Nephron progenitor cell (in vitro differentiated cells): Measurements from ENCODE around the gene PROKR2.

Source experiments
- DNase-seq: peaks from one replicate; pipeline ENCODE4 v3.0.0; 2021
- H3K27ac Mint-ChIP-seq: 2 replicates; pipeline ENCODE4 v1.8.0; 2021; ENCODE audit warnings: mild to moderate bottlenecking, moderate library complexity, mixed read lengths
- H3K27me3 Mint-ChIP-seq: 2 replicates; pipeline ENCODE4 v1.8.0; 2021; ENCODE audit warnings: mild to moderate bottlenecking, low read depth, mixed read lengths; ENCODE audit not compliant: poor library complexity
- H3K36me3 Mint-ChIP-seq: 2 replicates; pipeline ENCODE4 v1.8.0; 2021; ENCODE audit warnings: low read depth, mixed read lengths
- H3K4me1 Mint-ChIP-seq: 2 replicates; pipeline ENCODE4 v1.8.0; 2021; ENCODE audit warnings: mixed read lengths
- H3K4me3 Mint-ChIP-seq: 2 replicates; pipeline ENCODE4 v1.8.0; 2021; ENCODE audit warnings: mild to moderate bottlenecking, moderate library complexity, mixed read lengths
- H3K9me3 Mint-ChIP-seq: 2 replicates; pipeline ENCODE4 v1.8.0; 2021; ENCODE audit warnings: mild to moderate bottlenecking, moderate library complexity, mixed read lengths
- TF ChIP-seq, protein P1 (sequence below): fragments of 200-600 bp; sonication (generic); IDR thresholded peaks from 2 replicates; pipeline ENCODE4 v1.5.0; 2021; ENCODE audit warnings: antibody characterized with exemption

The PROKR2 gene

DNA sequence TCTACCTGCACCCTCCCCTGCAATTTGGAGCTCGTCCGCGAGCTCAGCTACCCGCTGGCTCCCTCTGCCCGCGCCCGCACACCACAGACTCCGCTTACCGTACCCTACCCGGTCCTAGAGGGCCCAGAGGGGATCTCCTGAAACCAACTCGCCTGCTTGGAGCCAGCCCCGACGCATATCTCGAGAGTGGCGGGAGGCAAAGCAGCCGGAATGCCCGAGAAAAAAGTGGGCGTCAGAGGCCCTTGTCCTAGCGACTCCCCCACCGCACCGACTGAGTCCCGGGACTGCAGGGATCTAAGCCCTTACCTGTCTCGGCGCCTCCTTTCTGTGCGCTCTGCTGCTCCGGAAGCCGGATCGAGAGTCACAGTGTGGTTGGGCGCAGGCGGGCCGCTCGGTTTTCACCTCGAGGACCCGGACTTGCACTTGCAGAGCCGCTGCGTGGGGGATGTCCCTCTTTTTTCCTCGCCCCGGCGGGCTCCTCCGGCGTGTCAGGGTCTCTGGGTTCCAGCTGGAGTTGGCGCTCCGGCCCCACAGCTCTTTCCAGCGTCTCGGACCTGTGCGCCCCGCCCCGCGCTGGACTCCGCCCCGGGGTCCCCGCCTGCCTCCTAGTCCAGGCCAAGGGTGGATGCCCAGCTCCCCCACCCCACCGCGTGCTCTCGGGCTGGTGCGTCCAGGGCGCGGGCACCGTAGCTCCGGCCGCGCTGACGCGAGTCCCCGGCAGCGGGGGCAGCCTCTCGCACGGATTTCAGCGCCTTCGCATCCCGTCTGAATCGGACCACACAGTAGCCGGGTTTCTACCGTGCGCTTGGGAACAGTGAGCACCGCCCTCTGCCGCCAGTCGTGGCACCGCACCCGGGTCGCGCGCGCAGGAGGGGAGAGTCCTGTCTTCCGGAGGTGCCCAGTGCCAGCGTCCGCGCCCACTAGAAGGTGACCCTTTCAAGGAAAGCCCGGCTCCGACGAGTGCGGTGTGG is at the start of gene PROKR2:
Gene PROKR2 (minus strand): TSS at position 767 of the 971 bp plus-strand sequence. CDS start 2,585 bp downstream, outside the sequence.
- peaks cover 4% of the 10 kb centered on the region for H3K4me1 Mint-ChIP-seq
- no peak within 1 kb of the TSS for H3K27ac Mint-ChIP-seq
- TF ChIP-seq, protein P1, sequence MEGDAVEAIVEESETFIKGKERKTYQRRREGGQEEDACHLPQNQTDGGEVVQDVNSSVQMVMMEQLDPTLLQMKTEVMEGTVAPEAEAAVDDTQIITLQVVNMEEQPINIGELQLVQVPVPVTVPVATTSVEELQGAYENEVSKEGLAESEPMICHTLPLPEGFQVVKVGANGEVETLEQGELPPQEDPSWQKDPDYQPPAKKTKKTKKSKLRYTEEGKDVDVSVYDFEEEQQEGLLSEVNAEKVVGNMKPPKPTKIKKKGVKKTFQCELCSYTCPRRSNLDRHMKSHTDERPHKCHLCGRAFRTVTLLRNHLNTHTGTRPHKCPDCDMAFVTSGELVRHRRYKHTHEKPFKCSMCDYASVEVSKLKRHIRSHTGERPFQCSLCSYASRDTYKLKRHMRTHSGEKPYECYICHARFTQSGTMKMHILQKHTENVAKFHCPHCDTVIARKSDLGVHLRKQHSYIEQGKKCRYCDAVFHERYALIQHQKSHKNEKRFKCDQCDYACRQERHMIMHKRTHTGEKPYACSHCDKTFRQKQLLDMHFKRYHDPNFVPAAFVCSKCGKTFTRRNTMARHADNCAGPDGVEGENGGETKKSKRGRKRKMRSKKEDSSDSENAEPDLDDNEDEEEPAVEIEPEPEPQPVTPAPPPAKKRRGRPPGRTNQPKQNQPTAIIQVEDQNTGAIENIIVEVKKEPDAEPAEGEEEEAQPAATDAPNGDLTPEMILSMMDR, result no peak
- no peaks in the 10 kb centered on the region for H3K36me3 Mint-ChIP-seq
- peaks cover 13% of the 10 kb centered on the region for H3K9me3 Mint-ChIP-seq
- H3K4me3 Mint-ChIP-seq, result peak within 1 kb of the TSS; percentile 70
- peak; percentile 71 for DNase-seq
- peaks cover 87% of the 10 kb centered on the region for H3K27me3 Mint-ChIP-seq

DNA sequence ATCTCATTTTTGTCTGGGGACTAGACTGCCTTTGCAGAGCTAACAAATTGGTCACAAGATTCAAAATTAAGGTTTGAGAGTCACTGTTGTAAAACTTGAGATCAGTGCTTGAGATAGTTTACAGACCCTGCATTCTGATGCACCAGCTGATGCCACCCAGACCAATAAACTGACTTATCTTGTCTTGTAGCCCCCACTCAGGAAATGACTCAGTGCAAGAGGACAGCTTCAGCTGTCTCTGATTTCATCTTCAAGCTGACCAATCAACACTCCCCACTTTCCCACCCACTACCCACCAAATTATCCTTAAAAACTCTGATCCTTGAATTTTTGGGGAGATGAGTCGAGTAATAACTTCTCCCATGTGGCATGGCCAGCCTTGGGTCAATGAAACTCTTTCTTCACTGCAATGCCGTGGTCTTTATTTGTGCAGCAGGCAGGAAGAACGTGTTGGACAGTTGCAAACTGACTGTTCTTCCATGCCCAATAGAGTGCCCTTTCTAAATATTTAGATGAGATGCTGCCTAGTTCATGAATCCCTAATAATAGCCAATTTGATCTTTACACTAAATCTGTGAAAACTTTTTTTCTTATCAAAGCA is 48.3 kb upstream of the PROKR2 start:
- TF ChIP-seq, protein P1, result no peak
- no peak for DNase-seq
- no peak overlapping the region for H3K27ac Mint-ChIP-seq
- H3K4me1 Mint-ChIP-seq, result no peaks in the 10 kb centered on the region
- no peaks in the 10 kb centered on the region for H3K36me3 Mint-ChIP-seq
- no peak overlapping the region for H3K4me3 Mint-ChIP-seq
- peaks cover 41% of the 10 kb centered on the region for H3K9me3 Mint-ChIP-seq
- H3K27me3 Mint-ChIP-seq, result no peaks in the 10 kb centered on the region

DNA sequence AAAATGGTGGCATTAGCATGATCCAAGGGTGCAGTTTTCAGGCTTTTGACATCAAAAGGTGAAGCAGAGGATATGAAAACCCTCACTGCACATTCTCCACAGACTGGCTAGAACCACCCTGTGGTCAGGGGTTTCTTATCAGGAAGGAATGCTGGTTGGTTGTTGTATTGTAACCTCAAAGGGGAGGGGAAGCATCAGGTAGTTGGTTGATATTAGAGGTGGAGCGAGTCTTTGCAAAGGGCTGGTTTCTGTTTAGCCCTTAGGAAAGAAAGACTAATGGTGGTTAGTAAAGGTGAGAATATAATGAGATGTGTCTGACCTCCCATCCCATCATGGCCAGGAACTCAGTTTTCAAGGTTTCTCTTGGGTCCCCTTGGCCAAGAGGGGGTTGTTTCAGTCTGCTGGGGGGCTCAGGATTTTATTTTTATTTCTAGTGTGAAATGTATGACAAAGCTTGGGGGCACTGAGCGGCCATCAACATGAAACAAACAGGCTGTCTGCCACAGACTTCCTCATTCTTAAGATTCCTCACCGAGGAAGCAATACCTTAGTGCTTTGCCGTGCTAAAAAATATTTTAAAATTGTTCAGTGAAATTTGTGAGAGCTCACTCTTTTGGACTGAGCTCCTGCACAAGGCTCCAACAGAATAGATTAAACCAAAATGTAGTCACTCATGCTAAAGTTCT is 47.5 kb upstream of the PROKR2 start:
- no peaks in the 10 kb centered on the region for H3K27me3 Mint-ChIP-seq
- H3K36me3 Mint-ChIP-seq, result no peaks in the 10 kb centered on the region
- peaks cover 48% of the 10 kb centered on the region for H3K9me3 Mint-ChIP-seq
- no peak for DNase-seq
- H3K4me1 Mint-ChIP-seq, result no peaks in the 10 kb centered on the region
- no peak overlapping the region for H3K4me3 Mint-ChIP-seq
- TF ChIP-seq, protein P1, result no peak
- no peak overlapping the region for H3K27ac Mint-ChIP-seq

DNA sequence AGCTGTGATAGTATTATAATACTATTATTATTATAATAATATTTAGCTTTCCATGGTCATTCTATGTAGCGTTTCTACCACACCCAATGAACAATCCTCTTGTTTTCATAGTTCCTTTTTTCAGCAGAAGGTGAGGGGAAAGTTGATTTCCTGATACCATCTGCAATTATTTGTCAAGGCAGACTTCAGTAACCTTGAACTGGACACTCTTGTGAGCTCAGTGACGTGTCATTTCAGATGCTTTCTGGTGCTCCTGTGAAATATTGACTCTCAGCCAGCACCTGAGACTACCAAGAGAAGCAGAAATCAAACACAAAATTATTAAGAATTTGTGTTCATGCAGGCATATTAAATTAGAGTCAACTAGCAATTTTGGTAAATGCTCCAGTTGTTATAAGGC is 46.0 kb upstream of the PROKR2 start:
- H3K27ac Mint-ChIP-seq, result no peak overlapping the region
- TF ChIP-seq, protein P1, result no peak
- H3K4me3 Mint-ChIP-seq, result no peak overlapping the region
- DNase-seq, result no peak
- no peaks in the 10 kb centered on the region for H3K27me3 Mint-ChIP-seq
- H3K4me1 Mint-ChIP-seq, result no peaks in the 10 kb centered on the region
- H3K9me3 Mint-ChIP-seq, result peaks cover 51% of the 10 kb centered on the region
- no peaks in the 10 kb centered on the region for H3K36me3 Mint-ChIP-seq

DNA sequence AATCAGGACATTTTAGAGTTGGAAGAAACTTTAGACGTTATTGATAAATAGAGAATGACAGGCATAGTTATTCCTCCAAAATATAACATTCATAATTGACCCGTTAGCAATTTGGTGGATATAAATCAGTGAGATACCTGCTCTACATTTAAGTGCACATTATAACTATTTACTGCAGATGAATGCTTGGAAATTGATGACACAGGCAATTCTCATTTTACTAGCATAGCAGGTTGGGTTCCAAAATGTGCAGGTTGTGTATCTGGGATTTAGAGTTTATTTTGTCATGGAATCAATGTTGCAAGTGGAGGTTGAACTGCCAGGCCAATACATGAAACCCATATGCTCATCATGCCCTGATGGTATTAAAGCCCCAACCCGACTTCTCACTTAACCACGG is 44.4 kb upstream of the PROKR2 start:
- Mint-ChIP-seq H3K27ac (no peak overlapping the region), H3K36me3 (no peaks in the 10 kb centered on the region), H3K9me3 (peaks cover 41% of the 10 kb centered on the region), H3K4me1 (no peaks in the 10 kb centered on the region), H3K4me3 (no peak overlapping the region), H3K27me3 (peaks cover under 1% of the 10 kb centered on the region)
- DNase-seq, result no peak
- TF ChIP-seq, protein P1, result no peak
